Measurements from ENCODE around the gene IQSEC1. TPM values are rescaled to one million over a fixed set of nuclear protein-coding genes. Genes with fewer than 3 reads are reported as not detected.

IQSEC1 gene
- total and polyA plus RNA-seq, 9 of the 15 experiments (the other 6 are each of a cell fraction or from before 2014, with no cell fraction given), result 0.56 to 39.0 (median 6.8) TPM

GRCh38 chr3:12999147-13000140, 73.8 kb downstream of the IQSEC1 start (continued):
- TF ChIP-seq, protein P1, sequence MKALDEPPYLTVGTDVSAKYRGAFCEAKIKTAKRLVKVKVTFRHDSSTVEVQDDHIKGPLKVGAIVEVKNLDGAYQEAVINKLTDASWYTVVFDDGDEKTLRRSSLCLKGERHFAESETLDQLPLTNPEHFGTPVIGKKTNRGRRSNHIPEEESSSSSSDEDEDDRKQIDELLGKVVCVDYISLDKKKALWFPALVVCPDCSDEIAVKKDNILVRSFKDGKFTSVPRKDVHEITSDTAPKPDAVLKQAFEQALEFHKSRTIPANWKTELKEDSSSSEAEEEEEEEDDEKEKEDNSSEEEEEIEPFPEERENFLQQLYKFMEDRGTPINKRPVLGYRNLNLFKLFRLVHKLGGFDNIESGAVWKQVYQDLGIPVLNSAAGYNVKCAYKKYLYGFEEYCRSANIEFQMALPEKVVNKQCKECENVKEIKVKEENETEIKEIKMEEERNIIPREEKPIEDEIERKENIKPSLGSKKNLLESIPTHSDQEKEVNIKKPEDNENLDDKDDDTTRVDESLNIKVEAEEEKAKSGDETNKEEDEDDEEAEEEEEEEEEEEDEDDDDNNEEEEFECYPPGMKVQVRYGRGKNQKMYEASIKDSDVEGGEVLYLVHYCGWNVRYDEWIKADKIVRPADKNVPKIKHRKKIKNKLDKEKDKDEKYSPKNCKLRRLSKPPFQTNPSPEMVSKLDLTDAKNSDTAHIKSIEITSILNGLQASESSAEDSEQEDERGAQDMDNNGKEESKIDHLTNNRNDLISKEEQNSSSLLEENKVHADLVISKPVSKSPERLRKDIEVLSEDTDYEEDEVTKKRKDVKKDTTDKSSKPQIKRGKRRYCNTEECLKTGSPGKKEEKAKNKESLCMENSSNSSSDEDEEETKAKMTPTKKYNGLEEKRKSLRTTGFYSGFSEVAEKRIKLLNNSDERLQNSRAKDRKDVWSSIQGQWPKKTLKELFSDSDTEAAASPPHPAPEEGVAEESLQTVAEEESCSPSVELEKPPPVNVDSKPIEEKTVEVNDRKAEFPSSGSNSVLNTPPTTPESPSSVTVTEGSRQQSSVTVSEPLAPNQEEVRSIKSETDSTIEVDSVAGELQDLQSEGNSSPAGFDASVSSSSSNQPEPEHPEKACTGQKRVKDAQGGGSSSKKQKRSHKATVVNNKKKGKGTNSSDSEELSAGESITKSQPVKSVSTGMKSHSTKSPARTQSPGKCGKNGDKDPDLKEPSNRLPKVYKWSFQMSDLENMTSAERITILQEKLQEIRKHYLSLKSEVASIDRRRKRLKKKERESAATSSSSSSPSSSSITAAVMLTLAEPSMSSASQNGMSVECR (CRISPR knock-in tag; IDR thresholded peaks at IDR 0.05), result no peak
- TF ChIP-seq PHF8 (IDR thresholded peaks at IDR 0.05; ENCODE audit: borderline replicate concordance, low read length), result peak; percentile 42; the same call in 1 of the 2 replicates
- TF ChIP-seq MYNN (IDR thresholded peaks at IDR 0.05), result peak; percentile 74; the same call in 1 of the 2 replicates
- TF ChIP-seq MYNN (CRISPR knock-in tag; IDR thresholded peaks at IDR 0.05), result no peak
- peak; percentile 93 for TF ChIP-seq MBD2 (IDR thresholded peaks at IDR 0.05; ENCODE audit: borderline replicate concordance, low read depth)
- TF ChIP-seq HES1 (IDR thresholded peaks at IDR 0.05; ENCODE audit: low read depth), result peak; percentile 67; the same call in 1 of the 2 replicates
- no peak for TF ChIP-seq FIP1L1 (IDR thresholded peaks at IDR 0.05; ENCODE audit: low read depth, low read length, poor library complexity, severe bottlenecking)
- peak; percentile 14; the same call in 1 of the 2 replicates for TF ChIP-seq LCOR (CRISPR knock-in tag; IDR thresholded peaks at IDR 0.05)
- 0 out of 2 replicates have a peak, but pooled peaks have one; percentile 28 for TF ChIP-seq E2F3 (CRISPR knock-in tag; IDR thresholded peaks at IDR 0.05)
- TF ChIP-seq IRF1 (CRISPR knock-in tag; IDR thresholded peaks at IDR 0.05; ENCODE audit: borderline replicate concordance), result no peak
- TF ChIP-seq ZBTB8A (IDR thresholded peaks at IDR 0.05; ENCODE audit: partially characterized antibody), result no peak
- TF ChIP-seq SMC3 (conservative IDR thresholded peaks at IDR 0.05; ENCODE audit: insufficient read depth, low read depth, low read length), result no peak
- no peak for TF ChIP-seq YBX1 (IDR thresholded peaks at IDR 0.05)
- TF ChIP-seq RBM34 (IDR thresholded peaks at IDR 0.05; ENCODE audit: borderline replicate concordance, insufficient read depth, low read length), result no peak
- TF ChIP-seq STAT5A (IDR thresholded peaks at IDR 0.05; ENCODE audit: borderline replicate concordance, low read length), result 0 out of 2 replicates have a peak, but pooled peaks have one; percentile 22
- TF ChIP-seq PML (IDR thresholded peaks at IDR 0.05; ENCODE audit: low read length), result no peak; the same call in none of the 2 replicates
- no peak; the same call in 1 of the 2 replicates for TF ChIP-seq ZNF253 (CRISPR knock-in tag; conservative IDR thresholded peaks at IDR 0.05)
- TF ChIP-seq, protein P2, sequence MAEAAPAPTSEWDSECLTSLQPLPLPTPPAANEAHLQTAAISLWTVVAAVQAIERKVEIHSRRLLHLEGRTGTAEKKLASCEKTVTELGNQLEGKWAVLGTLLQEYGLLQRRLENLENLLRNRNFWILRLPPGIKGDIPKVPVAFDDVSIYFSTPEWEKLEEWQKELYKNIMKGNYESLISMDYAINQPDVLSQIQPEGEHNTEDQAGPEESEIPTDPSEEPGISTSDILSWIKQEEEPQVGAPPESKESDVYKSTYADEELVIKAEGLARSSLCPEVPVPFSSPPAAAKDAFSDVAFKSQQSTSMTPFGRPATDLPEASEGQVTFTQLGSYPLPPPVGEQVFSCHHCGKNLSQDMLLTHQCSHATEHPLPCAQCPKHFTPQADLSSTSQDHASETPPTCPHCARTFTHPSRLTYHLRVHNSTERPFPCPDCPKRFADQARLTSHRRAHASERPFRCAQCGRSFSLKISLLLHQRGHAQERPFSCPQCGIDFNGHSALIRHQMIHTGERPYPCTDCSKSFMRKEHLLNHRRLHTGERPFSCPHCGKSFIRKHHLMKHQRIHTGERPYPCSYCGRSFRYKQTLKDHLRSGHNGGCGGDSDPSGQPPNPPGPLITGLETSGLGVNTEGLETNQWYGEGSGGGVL (CRISPR knock-in tag; IDR thresholded peaks at IDR 0.05), result no peak
